ENCODE measurements around the gene SLAMF9.
"Not testable (repeated sequence)": the region's sequence is repeated elsewhere in the genome, so short reads cannot be mapped to it uniquely, and the experiment has no call there.

SLAMF9 gene

DNA sequence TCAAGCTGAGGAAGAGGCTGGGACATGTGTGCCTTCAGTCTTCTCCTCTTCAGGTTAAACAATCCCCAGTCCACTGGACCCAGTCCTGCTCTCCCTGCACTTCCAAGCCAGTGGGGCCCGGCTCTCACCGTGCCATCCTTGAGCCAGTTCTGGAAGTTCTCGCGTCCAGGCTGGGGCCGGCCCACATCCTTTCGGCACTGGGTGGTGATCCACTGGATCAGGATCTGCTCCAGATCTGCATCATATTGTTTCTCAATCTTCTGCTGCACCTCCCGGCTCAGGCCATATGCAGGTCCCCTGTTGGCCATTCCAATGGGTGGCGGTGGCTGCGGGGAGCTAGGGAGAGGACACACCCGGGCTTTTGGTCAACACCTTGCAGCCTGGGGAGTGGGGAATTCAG, 33.8 kb downstream of the SLAMF9 start:
- no peak for DNase-seq

GRCh38 chr1:159919236-159919865, 34.7 kb downstream of the SLAMF9 start:
- no peak for DNase-seq

DNA sequence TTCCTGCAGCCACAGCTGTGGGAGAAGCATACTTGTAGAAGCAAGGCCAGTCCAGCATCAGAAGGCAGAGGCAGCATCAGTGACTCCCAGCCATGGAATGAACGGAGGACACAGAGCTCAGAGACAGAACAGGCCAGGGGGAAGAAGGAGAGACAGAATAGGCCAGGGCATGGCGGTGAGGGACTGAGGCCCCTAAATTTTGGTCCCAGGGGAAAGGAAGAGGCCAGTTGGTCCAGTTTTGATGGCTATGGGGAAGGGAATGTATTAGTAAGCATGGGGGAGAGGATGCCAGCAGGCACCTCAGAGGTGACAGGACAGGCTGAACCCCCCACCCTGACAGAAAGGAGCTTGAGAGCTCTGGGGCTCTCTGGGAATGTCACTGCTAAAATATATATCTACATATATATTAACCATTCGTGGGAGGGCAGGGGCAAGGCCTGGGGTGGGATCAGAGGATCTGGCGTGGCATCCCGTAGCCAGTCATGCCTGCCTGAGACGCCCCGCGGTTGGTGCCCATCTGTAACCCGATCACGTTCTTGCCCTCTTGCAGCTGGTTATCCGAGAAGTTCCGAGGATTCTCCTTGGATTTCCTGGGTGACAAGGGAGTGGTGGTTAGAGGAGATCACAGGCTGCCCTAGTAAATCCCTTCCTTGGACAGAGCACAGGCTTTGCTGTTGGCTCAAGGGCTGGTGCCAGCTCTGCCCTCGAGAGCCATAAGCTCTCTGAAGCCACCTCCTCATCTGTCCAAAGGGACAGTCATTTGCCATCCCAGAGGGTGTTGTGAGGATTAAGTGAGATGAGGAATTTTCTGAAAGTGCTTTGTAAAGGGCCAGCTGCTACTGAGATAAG, 35.5 kb downstream of the SLAMF9 start:
- DNase-seq: no peak

DNA sequence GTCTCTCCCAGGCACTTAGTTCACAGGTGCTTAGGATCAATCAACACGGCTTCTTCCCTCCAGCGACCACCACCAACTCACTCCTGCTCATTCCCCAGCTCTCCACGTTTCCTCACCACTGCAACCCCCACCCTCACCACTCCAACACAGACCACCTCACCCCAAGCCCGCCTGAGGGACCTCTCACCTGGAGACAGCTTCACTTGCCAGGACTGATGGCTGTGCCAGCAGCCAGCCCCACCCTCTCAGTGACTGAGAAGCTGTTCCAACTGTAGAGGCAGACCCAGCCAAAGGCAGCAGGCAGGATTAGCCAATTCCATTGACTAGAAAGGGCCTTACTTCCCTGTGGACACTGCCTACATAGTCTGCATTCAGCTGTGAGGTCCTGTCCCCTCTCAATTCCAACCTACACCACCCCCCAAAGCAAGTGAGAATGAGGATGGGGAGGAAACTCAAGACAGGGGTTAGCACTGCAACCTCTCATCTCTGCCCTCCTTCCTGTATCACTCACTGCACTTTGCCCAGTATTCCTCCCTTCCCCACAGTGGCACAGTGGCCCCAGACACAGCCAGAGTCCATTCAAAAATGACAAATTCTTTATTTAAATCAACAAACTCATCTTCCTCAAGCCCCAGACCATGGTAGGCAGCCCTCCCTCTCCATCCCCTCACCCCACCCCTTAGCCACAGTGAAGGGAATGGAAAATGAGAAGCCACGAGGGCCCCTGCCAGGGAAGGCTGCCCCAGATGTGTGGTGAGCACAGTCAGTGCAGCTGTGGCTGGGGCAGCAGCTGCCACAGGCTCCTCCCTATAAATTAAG, 36.3 kb downstream of the SLAMF9 start:
- DNase-seq: no peak

GRCh38 chr1:159916242-159917051, 37.6 kb downstream of the SLAMF9 start:
- DNase-seq: no peak

- DNase-seq: no peak
Observed at GRCh38 chr1:159915571-159916241, 38.3 kb downstream of the SLAMF9 start.

GRCh38 chr1:159914252-159915018, 39.6 kb downstream of the SLAMF9 start:
- DNase-seq: no peak

DNA sequence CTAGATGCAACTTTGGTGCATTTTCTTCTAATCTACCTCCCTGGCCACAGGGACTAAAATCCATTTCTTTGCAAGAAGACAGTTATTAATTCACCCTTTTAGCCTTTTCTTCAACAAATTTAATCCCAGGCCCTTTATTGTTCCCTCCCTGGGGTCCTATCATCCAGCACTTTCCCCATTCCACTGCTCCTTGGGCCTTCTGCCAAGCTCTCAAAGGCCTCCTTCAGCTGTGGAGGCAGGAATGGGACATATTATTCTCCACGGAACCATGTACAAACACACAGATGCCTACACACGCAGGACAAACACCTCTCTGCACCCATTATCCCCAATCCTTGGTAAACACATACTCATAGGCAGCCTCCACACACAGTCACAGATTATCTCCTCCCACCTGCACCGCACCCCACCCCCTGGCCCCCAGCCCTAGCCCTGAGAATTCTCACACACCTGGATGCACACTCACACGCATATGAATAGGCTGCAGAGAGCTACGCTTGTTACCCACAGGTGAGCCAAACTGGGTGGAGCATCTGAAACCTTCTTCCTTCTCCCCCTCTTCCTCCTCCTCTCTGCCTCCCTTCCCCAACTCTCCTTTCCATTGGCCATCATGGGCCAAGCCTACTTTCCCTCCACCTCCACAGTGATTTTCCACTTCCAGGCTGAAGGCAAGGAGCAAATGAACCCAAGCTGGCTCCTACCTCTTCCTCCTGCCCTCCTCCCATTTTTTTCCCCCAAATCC, 40.4 kb downstream of the SLAMF9 start:
- no peak for DNase-seq

- no peak for DNase-seq
Observed at GRCh38 chr1:159911326-159912070, 42.5 kb downstream of the SLAMF9 start.

DNA sequence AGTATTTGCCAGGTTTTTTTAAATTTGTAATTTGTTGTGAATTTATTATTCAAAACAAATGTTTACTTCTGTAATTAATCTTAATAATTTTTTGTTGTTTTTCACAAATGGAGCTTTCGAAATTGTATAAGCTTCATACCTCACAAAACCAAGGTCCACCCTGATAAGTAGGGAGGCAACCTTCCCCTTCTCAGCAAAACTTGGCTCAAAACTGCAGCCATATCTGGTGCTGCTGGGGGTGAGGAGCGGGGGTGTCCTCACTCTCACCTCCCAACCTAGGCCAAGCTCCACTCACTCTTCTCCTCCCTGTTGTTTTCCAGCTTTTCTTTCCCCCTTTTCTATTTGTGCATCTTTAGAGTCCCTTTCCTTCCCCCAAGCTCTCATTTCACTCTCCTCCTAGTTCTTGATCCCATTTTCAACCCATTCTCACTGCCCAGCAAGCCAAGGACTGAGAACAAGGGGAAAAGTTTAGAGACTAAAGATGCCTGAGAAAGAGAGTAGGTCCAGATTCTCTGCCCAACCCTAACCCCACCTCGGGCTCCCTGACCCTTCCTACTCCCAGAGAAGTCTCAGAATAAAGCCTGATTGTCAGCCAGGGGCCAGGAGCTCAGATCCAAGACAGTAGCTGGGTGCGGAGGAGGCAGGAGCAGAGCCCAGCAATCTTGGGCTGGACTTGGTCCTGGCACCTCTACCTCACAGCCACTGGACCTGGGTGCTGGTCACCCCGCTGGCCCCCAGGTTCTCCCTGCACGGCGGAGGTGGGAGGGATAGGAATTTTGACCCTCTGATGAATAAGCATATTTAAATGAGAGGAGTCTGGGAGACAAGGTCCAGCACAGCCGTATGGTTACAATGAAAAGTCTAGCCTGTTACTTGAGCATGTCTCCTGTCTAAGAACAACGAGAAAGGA, 45.8 kb downstream of the SLAMF9 start:
- DNase-seq: no peak

GRCh38 chr1:159906960-159907359, 47.1 kb downstream of the SLAMF9 start:
- DNase-seq: no peak

DNA sequence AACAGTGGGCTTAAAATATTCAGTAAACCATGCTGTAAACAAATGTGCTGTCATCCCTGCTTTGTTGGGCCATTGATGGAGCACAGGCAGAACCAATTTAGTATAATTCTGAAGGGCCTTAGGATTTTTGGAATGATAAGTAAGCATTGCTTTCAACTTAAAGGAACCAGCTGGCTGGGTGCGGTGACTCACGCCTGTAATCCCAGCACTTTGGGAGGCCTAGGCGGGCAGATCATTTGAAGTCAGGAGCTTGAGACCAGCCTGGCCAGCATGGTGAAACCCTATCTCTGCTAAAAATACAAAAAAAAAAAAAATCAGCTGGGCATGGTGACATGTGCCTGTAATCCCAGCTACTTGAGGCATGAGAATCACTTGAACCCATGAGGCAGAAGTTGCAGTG, 50.0 kb downstream of the SLAMF9 start:
- DNase-seq: not testable (repeated sequence)

DNA sequence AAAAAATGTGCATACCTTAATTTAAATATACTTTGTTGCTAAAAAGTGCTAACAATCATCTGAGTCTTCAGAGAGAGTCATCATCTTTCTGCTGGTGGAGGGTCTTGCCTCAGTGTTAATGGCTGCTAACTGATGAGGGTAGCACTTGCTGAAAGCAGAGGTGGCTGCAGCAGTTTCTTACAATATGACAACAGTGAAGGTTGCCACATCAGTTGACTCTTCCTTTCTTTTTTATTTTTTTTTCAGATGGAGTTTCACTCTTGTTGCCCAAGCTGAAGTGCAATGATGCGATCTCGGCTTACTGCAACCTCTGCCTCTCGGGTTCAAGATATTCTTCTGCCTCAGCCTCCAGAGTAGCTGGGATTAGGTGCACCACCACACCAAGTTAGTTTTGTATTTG, 51.5 kb downstream of the SLAMF9 start:
- no peak for DNase-seq
